Hepatocyte (in vitro differentiated cells): Measurements from ENCODE around the gene C4orf50.

ENCODE experiments used
- EZH2 ChIP-seq: fragments of 200-600 bp; sonication (generic); IDR thresholded peaks from 2 replicates; pipeline ENCODE4 v1.6.1; 2016; ENCODE audit warnings: antibody characterized with exemption, mild to moderate bottlenecking, borderline replicate concordance
- EZH2phosphoT487 ChIP-seq: fragments of 200-600 bp; sonication (generic); IDR thresholded peaks from one replicate; pipeline ENCODE4 v1.6.1; 2018; ENCODE audit warnings: antibody characterized with exemption, mild to moderate bottlenecking, low read depth, moderate library complexity; ENCODE audit not compliant: unreplicated experiment, severe bottlenecking
- TF ChIP-seq, protein P1 (sequence below): fragments of 200-600 bp; sonication (generic); IDR thresholded peaks from 2 replicates; pipeline ENCODE4 v1.5.1; 2016; ENCODE audit warnings: antibody characterized with exemption, mild to moderate bottlenecking; ENCODE audit not compliant: poor library complexity

DNA sequence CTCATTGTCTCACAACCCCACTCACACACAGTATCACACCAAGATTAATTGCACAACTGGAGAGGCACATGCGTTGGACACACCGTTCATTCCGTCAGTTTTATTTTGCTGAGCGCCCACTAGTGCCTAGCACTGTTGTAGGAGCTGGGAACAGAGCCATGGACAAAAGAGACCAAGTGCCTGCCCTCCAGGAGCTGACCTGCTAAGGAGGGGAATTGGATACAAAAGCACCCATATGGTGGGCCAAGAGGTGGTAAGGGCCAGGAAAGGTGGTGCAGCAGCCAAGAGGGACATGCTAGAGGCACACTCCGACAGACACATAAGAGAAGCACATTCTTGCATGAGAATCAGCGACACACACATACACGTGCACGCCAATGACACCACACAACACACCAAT is 124.6 kb downstream of the C4orf50 start:
- TF ChIP-seq, protein P1, sequence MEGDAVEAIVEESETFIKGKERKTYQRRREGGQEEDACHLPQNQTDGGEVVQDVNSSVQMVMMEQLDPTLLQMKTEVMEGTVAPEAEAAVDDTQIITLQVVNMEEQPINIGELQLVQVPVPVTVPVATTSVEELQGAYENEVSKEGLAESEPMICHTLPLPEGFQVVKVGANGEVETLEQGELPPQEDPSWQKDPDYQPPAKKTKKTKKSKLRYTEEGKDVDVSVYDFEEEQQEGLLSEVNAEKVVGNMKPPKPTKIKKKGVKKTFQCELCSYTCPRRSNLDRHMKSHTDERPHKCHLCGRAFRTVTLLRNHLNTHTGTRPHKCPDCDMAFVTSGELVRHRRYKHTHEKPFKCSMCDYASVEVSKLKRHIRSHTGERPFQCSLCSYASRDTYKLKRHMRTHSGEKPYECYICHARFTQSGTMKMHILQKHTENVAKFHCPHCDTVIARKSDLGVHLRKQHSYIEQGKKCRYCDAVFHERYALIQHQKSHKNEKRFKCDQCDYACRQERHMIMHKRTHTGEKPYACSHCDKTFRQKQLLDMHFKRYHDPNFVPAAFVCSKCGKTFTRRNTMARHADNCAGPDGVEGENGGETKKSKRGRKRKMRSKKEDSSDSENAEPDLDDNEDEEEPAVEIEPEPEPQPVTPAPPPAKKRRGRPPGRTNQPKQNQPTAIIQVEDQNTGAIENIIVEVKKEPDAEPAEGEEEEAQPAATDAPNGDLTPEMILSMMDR: no peak
- TF ChIP-seq EZH2: no peak
- TF ChIP-seq EZH2phosphoT487: no peak
